Spleen (tissue), 11 donors: ENCODE measurements around the gene ACADL. TPM values are rescaled to one million over a fixed set of nuclear protein-coding genes. Genes with fewer than 3 reads are reported as not detected.

ENCODE experiments used
- DNase-seq: peaks from one replicate; pipeline ENCODE4 v3.0.0-alpha.2; 2020
- H3K27ac ChIP-seq, 8 donors: fragments of 200-600 bp; sonication (generic) in 7 of 8; 1 replicate in 4 of 8; 2 replicates in 4 of 8; pipeline versions ENCODE4 v1.5.0 to v1.8.0; 2016 to 2021; ENCODE audit warnings: inconsistent platforms in 4 of 8, mild to moderate bottlenecking in 4 of 8, moderate library complexity in 1 of 8
- H3K27me3 ChIP-seq, 7 donors: fragments of 200-600 bp; sonication (generic) in 6 of 7; replicated peaks in 1 of 7; 1 replicate in 4 of 7; 2 replicates in 3 of 7; pipeline versions ENCODE4 v1.5.0 to v1.8.0; 2016 to 2021; ENCODE audit warnings: inconsistent platforms in 3 of 7, mild to moderate bottlenecking in 1 of 7
- H3K36me3 ChIP-seq, 6 donors: fragments of 200-600 bp; sonication (generic) in 5 of 6; 1 replicate in 4 of 6; 2 replicates in 2 of 6; pipeline versions ENCODE4 v1.5.0 to v1.8.0; 2016 to 2021; ENCODE audit warnings: inconsistent platforms in 2 of 6
- H3K4me1 ChIP-seq, 6 donors: fragments of 200-600 bp; sonication (generic) in 5 of 6; 1 replicate in 3 of 6; 2 replicates in 3 of 6; pipeline versions ENCODE4 v1.5.0 to v1.8.0; 2016 to 2021; ENCODE audit warnings: inconsistent platforms in 3 of 6
- H3K4me3 ChIP-seq, 8 donors: fragments of 200-600 bp; sonication (generic) in 7 of 8; 1 replicate in 4 of 8; 2 replicates in 4 of 8; pipeline versions ENCODE4 v1.5.0 to v1.8.0; 2016 to 2021; ENCODE audit warnings: inconsistent platforms in 4 of 8, mild to moderate bottlenecking in 4 of 8, moderate library complexity in 2 of 8
- H3K9me3 ChIP-seq, 8 donors: fragments of 200-600 bp; sonication (generic) in 7 of 8; 1 replicate in 4 of 8; 2 replicates in 4 of 8; pipeline versions ENCODE4 v1.5.0 to v1.8.0; 2016 to 2021; ENCODE audit warnings: inconsistent platforms in 4 of 8
- CTCF ChIP-seq, 11 experiments: fragments of 200-600 bp in 7 of 11; fragments of 450-650 bp in 4 of 11; sonication (generic) in 4 of 11; IDR thresholded peaks in 8 of 11; conservative IDR thresholded peaks in 3 of 11; 1 replicate in 7 of 11; 2 replicates in 4 of 11; pipeline versions ENCODE4 v1.4.0 to v1.8.0; 2016 to 2021; ENCODE audit warnings: antibody characterized with exemption in 11 of 11, inconsistent platforms in 4 of 11, mild to moderate bottlenecking in 1 of 11
- POLR2A ChIP-seq, 3 donors: fragments of 450-650 bp; IDR thresholded peaks; one replicate each; pipeline ENCODE4 v1.5.1; 2017; ENCODE audit warnings: antibody characterized with exemption in 3 of 3, mild to moderate bottlenecking in 1 of 3
- POLR2AphosphoS5 ChIP-seq, 3 donors: sonication (generic); formaldehyde crosslinking; IDR thresholded peaks; one replicate each; pipeline ENCODE4 v1.5.1; 2017; ENCODE audit warnings: antibody characterized with exemption in 3 of 3
- WGBS, 5 donors: extraction: QIAGEN DNeasy Blood & Tissue Kit in 3 of 5; methylation state at CpG; one replicate each; pipeline versions ENCODE4 v1.1.5 to v1.1.7; 2013 to 2018; 5-methylcytosine and 5-hydroxymethylcytosine counted together
- intact Hi-C: fragments of 100-400 bp; cut with DNase I; formaldehyde crosslinking; loops from one replicate; pipeline ENCODE4 v1.15.0; 2023; ENCODE audit warnings: low total_unique reads
- polyA plus RNA-seq, 3 donors: library from polyadenylated mRNA; stranded (reverse); fragments of 200-250 nt; gene quantifications; one replicate each; pipeline ENCODE4 v1.2.1, GENCODE V29; 2013
- total RNA-seq, 7 donors: library from RNA; depleted of rRNA in 3 of 7; stranded (reverse); fragments of >200 nt in 3 of 7; fragmentation: NEBNext Ultra II Directional in 4 of 7; extraction: Animal tissue kit (Norgen Biotek cat#: 25700) in 4 of 7; gene quantifications; one replicate each; pipeline versions ENCODE4 v1.1.0 to v1.2.1, GENCODE V29; 2016 to 2021
- donor health status: healthy with polysubstance abuse.
- donor health status: DM: no; HTN: no; CAD: no; lungs with moderate emphysema.
- donor health status: DM: no; HTN: no; CAD: no.
- donor health status: Bipolar disorder and iron deficiency.
- donor health status: healthy.
- donor health status: DM: no; HTN: no; CAD: no.
- donor health status: DM: yes; HTN: yes; CAD: no.

The ACADL gene
- total and polyA plus RNA-seq, 10 donors = 0.07 to 0.32 TPM; not detected in 8

GRCh38 chr2:210259687-210260086, 34.4 kb upstream of the ACADL start:
- H3K4me1 ChIP-seq = no peaks in the 10 kb centered on the region
- TF ChIP-seq CTCF (IDR thresholded peaks at IDR 0.05 in 8 of 11, conservative IDR thresholded peaks at IDR 0.05 in 3 of 11) (no peak), POLR2AphosphoS5 (IDR thresholded peaks at IDR 0.05) (no peak), POLR2A (IDR thresholded peaks at IDR 0.05) (no peak)
- DNase-seq = no peak
- H3K27ac ChIP-seq = no peak overlapping the region
- H3K27me3 ChIP-seq = no peaks in the 10 kb centered on the region
- intact Hi-C loops = no loop called here
- no peaks in the 10 kb centered on the region for H3K36me3 ChIP-seq
- no peak overlapping the region for H3K4me3 ChIP-seq
- no peaks in the 10 kb centered on the region for H3K9me3 ChIP-seq

DNA sequence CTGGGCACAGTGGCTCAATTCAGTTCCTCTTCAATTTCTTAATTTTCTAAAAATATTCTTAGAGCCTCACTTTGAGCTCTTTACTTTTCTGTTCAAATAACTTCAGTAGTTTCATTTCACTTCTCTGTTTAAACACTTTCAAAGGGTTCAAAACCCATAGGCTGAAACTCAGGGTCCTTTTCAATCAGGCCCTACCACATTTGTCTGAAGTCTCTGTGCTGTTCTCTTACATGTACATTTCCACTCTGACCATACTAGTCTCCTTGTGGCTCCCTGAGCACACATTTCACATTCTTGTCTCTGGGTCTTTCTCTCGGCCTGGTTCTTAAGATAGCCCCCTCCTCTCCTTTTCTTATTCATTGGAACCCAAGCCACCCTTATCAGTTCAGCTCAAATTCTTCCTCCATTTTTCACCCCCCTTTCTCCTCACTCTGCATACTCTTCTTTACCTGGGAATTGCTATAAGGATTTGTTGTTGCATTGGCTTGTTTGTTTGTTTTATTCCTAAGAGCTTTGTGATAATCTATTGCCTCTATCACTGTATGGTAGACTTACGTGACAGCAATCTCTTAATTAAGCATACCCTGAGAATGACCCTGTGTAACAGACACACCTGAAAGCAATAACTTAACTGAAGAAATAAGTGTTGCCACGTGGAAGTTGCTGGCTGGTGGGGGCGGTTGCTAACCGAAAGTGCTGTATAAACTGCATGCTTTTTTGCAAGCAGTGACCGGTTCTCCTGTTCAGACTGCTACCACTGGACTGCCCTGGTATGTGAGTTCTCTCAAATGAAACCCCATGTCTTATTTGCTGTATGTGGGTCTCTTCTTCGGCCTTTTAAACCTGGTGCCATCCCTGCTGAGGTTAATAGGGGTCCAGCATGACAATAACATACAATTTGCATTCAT, 27.7 kb upstream of the ACADL start:
- intact Hi-C loops = no loop called here
- Histone ChIP-seq H3K9me3 (no peaks in the 10 kb centered on the region), H3K4me1 (no peaks in the 10 kb centered on the region), H3K36me3 (no peaks in the 10 kb centered on the region), H3K27ac (no peak overlapping the region), H3K4me3 (no peak overlapping the region), H3K27me3 (no peaks in the 10 kb centered on the region)
- TF ChIP-seq POLR2A (IDR thresholded peaks at IDR 0.05) (no peak), POLR2AphosphoS5 (IDR thresholded peaks at IDR 0.05) (no peak)
- WGBS, 5 donors = 69 to 84% (median 75%) methylated on average over 7 of the region's 7 CpGs
- DNase-seq = no peak

GRCh38 chr2:210250622-210251021, 25.4 kb upstream of the ACADL start:
- intact Hi-C loops = no loop called here
- Histone ChIP-seq H3K4me1 (no peaks in the 10 kb centered on the region), H3K9me3 (no peaks in the 10 kb centered on the region), H3K27me3 (no peaks in the 10 kb centered on the region), H3K4me3 (no peak overlapping the region), H3K27ac (no peak overlapping the region), H3K36me3 (no peaks in the 10 kb centered on the region)
- WGBS, 5 donors = 22 to 51% (median 41%) methylated on average over 1 of the region's 1 CpG
- TF ChIP-seq POLR2A (IDR thresholded peaks at IDR 0.05) = no peak
- TF ChIP-seq POLR2AphosphoS5 (IDR thresholded peaks at IDR 0.05) = no peak
- no peak for TF ChIP-seq CTCF (IDR thresholded peaks at IDR 0.05 in 8 of 11, conservative IDR thresholded peaks at IDR 0.05 in 3 of 11)
- no peak for DNase-seq

GRCh38 chr2:210233487-210233886, 8.2 kb upstream of the ACADL start:
- Histone ChIP-seq H3K36me3 (no peaks in the 10 kb centered on the region), H3K9me3 (no peaks in the 10 kb centered on the region), H3K4me3 (no peak overlapping the region), H3K27me3 (peaks cover 0 to 10% (median 0%) of the 10 kb centered on the region in 7 donors), H3K4me1 (no peaks in the 10 kb centered on the region), H3K27ac (no peak overlapping the region)
- no peak for TF ChIP-seq POLR2AphosphoS5 (IDR thresholded peaks at IDR 0.05)
- TF ChIP-seq POLR2A (IDR thresholded peaks at IDR 0.05) = no peak
- 69 to 88% (median 80%) methylated on average over 3 of the region's 3 CpGs for WGBS, 5 donors
- DNase-seq = no peak
- intact Hi-C loops = no loop called here

GRCh38 chr2:210230984-210231383, 5.7 kb upstream of the ACADL start:
- Histone ChIP-seq H3K4me1 (no peaks in the 10 kb centered on the region), H3K27ac (no peak overlapping the region), H3K36me3 (no peaks in the 10 kb centered on the region), H3K4me3 (no peak overlapping the region), H3K9me3 (no peaks in the 10 kb centered on the region), H3K27me3 (peaks cover 0 to 29% (median 1%) of the 10 kb centered on the region in 7 donors)
- no peak for TF ChIP-seq CTCF (IDR thresholded peaks at IDR 0.05 in 8 of 11, conservative IDR thresholded peaks at IDR 0.05 in 3 of 11)
- TF ChIP-seq POLR2AphosphoS5 (IDR thresholded peaks at IDR 0.05) = no peak
- no peak for TF ChIP-seq POLR2A (IDR thresholded peaks at IDR 0.05)
- no peak for DNase-seq
- intact Hi-C loops = no loop called here
